CD14-positive monocyte (primary cell): ENCODE data around the gene CDHR2. TPM values are rescaled to one million over a fixed set of nuclear protein-coding genes. Genes with fewer than 3 reads are reported as not detected.

Experiments used
- DNase-seq, 3 donors: peaks; one replicate each; pipeline ENCODE4 v3.0.0-alpha.2; 2011 to 2022
- H2AFZ ChIP-seq: 2 replicates; pipeline ENCODE4 v1.6.0; 2012; ENCODE audit warnings: mild to moderate bottlenecking, low read depth, low read length, inconsistent platforms; ENCODE audit not compliant: insufficient read depth, poor library complexity, severe bottlenecking
- H3K27ac ChIP-seq, 2 donors: 1 replicate in 1 of 2; 2 replicates in 1 of 2; pipeline ENCODE4 v1.5.1; 2012 to 2013; ENCODE audit warnings: low read length in 2 of 2, control low read depth in 1 of 2, inconsistent platforms in 1 of 2, low read depth in 1 of 2, mild to moderate bottlenecking in 1 of 2
- H3K27me3 ChIP-seq, 2 donors: one replicate each; pipeline versions ENCODE4 v1.6.0 to v1.6.1; 2011 to 2013; ENCODE audit warnings: low read length in 2 of 2; ENCODE audit not compliant: control insufficient read depth in 2 of 2, insufficient read depth in 2 of 2
- H3K36me3 ChIP-seq, 2 donors: replicated peaks in 1 of 2; 1 replicate in 1 of 2; 2 replicates in 1 of 2; pipeline versions ENCODE4 v1.5.1 to v1.6.1; 2012 to 2013; ENCODE audit warnings: low read length in 2 of 2, control low read depth in 1 of 2, inconsistent platforms in 1 of 2, mild to moderate bottlenecking in 1 of 2; ENCODE audit not compliant: insufficient read depth in 2 of 2, control insufficient read depth in 1 of 2
- H3K4me1 ChIP-seq, 2 donors: 1 replicate in 1 of 2; 2 replicates in 1 of 2; pipeline versions ENCODE4 v1.5.1 to v1.6.1; 2012 to 2013; ENCODE audit warnings: low read length in 2 of 2, control low read depth in 1 of 2, inconsistent platforms in 1 of 2, mild to moderate bottlenecking in 1 of 2, moderate library complexity in 1 of 2; ENCODE audit not compliant: insufficient read depth in 2 of 2, control insufficient read depth in 1 of 2
- H3K4me2 ChIP-seq: replicated peaks from 2 replicates; pipeline ENCODE3; 2012; ENCODE audit warnings: low read length, moderate library complexity, mild to moderate bottlenecking; ENCODE audit not compliant: poor library complexity, severe bottlenecking; ENCODE audit errors: extremely low read depth
- H3K4me3 ChIP-seq, 3 experiments: fragments of 200-600 bp in 1 of 3; sonication (generic) in 1 of 3; replicated peaks in 1 of 3; 1 replicate in 2 of 3; 2 replicates in 1 of 3; pipeline ENCODE4 v1.5.1; 2011 to 2013; ENCODE audit warnings: low read length in 3 of 3, mild to moderate bottlenecking in 3 of 3, control low read depth in 2 of 3, low read depth in 2 of 3, inconsistent platforms in 1 of 3, moderate library complexity in 1 of 3
- H3K79me2 ChIP-seq: 2 replicates; pipeline ENCODE4 v1.6.0; 2012; ENCODE audit warnings: mild to moderate bottlenecking, control low read depth, inconsistent platforms, low read length, moderate library complexity; ENCODE audit not compliant: insufficient read depth
- H3K9ac ChIP-seq: 2 replicates; pipeline ENCODE4 v1.6.0; 2017; ENCODE audit warnings: low read length, mild to moderate bottlenecking; ENCODE audit not compliant: insufficient read depth, poor library complexity, severe bottlenecking
- H3K9me3 ChIP-seq, 2 donors: replicated peaks in 1 of 2; 1 replicate in 1 of 2; 2 replicates in 1 of 2; pipeline versions ENCODE4 v1.5.1 to v1.6.1; 2012 to 2013; ENCODE audit warnings: low read length in 2 of 2, control low read depth in 1 of 2; ENCODE audit not compliant: control insufficient read depth in 1 of 2, insufficient read depth in 1 of 2
- H4K20me1 ChIP-seq: 2 replicates; pipeline ENCODE4 v1.6.0; 2012; ENCODE audit warnings: mild to moderate bottlenecking, low read length, control low read depth, moderate library complexity; ENCODE audit not compliant: insufficient read depth
- H3K27ac Mint-ChIP-seq, 7 donors: one replicate each; pipeline ENCODE4 v1.8.0; 2020; ENCODE audit warnings: mild to moderate bottlenecking in 7 of 7, mixed read lengths in 7 of 7, moderate library complexity in 6 of 7, inconsistent platforms in 2 of 7
- H3K27me3 Mint-ChIP-seq, 3 donors: one replicate each; pipeline ENCODE4 v1.8.0; 2021 to 2022; ENCODE audit warnings: low read depth in 3 of 3, mild to moderate bottlenecking in 3 of 3, mixed read lengths in 3 of 3, moderate library complexity in 3 of 3, inconsistent platforms in 1 of 3
- H3K36me3 Mint-ChIP-seq, 2 donors: one replicate each; pipeline ENCODE4 v1.8.0; 2020; ENCODE audit warnings: mixed read lengths in 2 of 2, inconsistent platforms in 1 of 2, mild to moderate bottlenecking in 1 of 2
- H3K4me1 Mint-ChIP-seq: one replicate; pipeline ENCODE4 v1.8.0; 2020; ENCODE audit warnings: mild to moderate bottlenecking, mixed read lengths
- H3K4me3 Mint-ChIP-seq, 2 donors: one replicate each; pipeline ENCODE4 v1.8.0; 2020; ENCODE audit warnings: mild to moderate bottlenecking in 2 of 2, mixed read lengths in 2 of 2, moderate library complexity in 1 of 2
- H3K9me3 Mint-ChIP-seq, 7 donors: one replicate each; pipeline ENCODE4 v1.8.0; 2020 to 2022; ENCODE audit warnings: mixed read lengths in 7 of 7, mild to moderate bottlenecking in 6 of 7, moderate library complexity in 6 of 7, inconsistent platforms in 2 of 7
- CTCF ChIP-seq: fragments of 200-600 bp; IDR thresholded peaks from one replicate; pipeline ENCODE4 v1.8.0; 2022; ENCODE audit warnings: antibody characterized with exemption, mild to moderate bottlenecking
- WGBS: methylation state at CpG from one replicate; pipeline ENCODE4 v1.1.5; 2013; ENCODE audit warnings: missing lambda C conversion rate; ENCODE audit not compliant: insufficient coverage; 5-methylcytosine and 5-hydroxymethylcytosine counted together
- intact Hi-C, 2 donors: fragments of 100-400 bp; cut with micrococcal nuclease; formaldehyde crosslinking; loops; one replicate each; pipeline versions ENCODE4 v1.15.0 to v1.15.1; 2023
- polyA plus RNA-seq, 3 donors: library from polyadenylated mRNA; depleted of rRNA in 1 of 3; unstranded in 2 of 3; stranded (reverse) in 1 of 3; fragments of 300-500 nt in 2 of 3; fragments of >200 nt in 1 of 3; fragmentation: Illumina TruSeq in 2 of 3; gene quantifications; 1 replicate in 2 of 3; 2 replicates in 1 of 3; pipeline ENCODE4 v1.2.3, GENCODE V29; 2012 to 2021

Gene CDHR2
- polyA plus RNA-seq, 3 donors, result 0.12 TPM; not detected in 2

GRCh38 chr5:176527246-176528222 lies 21.6 kb upstream of the CDHR2 start:
- Mint-ChIP-seq H3K9me3 (no peaks in the 10 kb centered on the region), H3K4me3 (no peak overlapping the region), H3K27ac (peak overlapping the region in 1 of 7 donors; percentile 55), H3K4me1 (peaks cover 33% of the 10 kb centered on the region), H3K36me3 (peaks cover 32 to 47% of the 10 kb centered on the region in 2 donors), H3K27me3 (peaks cover 0 to 3% (median 0%) of the 10 kb centered on the region in 3 donors)
- H3K4me1 ChIP-seq, result peaks cover 23 to 25% of the 10 kb centered on the region in 2 donors
- H3K9me3 ChIP-seq, result no peaks in the 10 kb centered on the region
- peaks cover 18% of the 10 kb centered on the region for H3K79me2 ChIP-seq
- no peak overlapping the region for H3K4me2 ChIP-seq
- H4K20me1 ChIP-seq, result peaks cover 53% of the 10 kb centered on the region
- no peak overlapping the region for H3K27ac ChIP-seq
- no peak overlapping the region for H3K4me3 ChIP-seq
- peaks cover 48 to 49% of the 10 kb centered on the region in 2 donors for H3K36me3 ChIP-seq
- no peak overlapping the region for H3K9ac ChIP-seq
- no peak for DNase-seq
- intact Hi-C loops, result no loop called here
- TF ChIP-seq CTCF, result no peak
- no peak overlapping the region for H2AFZ ChIP-seq
- WGBS, result 97% methylated on average over 22 of the region's 34 CpGs
- H3K27me3 ChIP-seq, result no peaks in the 10 kb centered on the region

- no peak for TF ChIP-seq CTCF
- H3K27me3 ChIP-seq, result no peaks in the 10 kb centered on the region
- 96% methylated on average over 7 of the region's 11 CpGs for WGBS
- no peak overlapping the region for H3K27ac ChIP-seq
- no peaks in the 10 kb centered on the region for H3K9me3 ChIP-seq
- peaks cover 26% of the 10 kb centered on the region for H3K79me2 ChIP-seq
- Mint-ChIP-seq H3K36me3 (peaks cover 32 to 47% of the 10 kb centered on the region in 2 donors), H3K27ac (peak overlapping the region in 1 of 7 donors; percentile 60), H3K27me3 (peaks cover 0 to 3% (median 0%) of the 10 kb centered on the region in 3 donors), H3K4me3 (no peak overlapping the region), H3K9me3 (no peaks in the 10 kb centered on the region), H3K4me1 (peaks cover 35% of the 10 kb centered on the region)
- H2AFZ ChIP-seq, result no peak overlapping the region
- no peak overlapping the region for H3K4me2 ChIP-seq
- H3K9ac ChIP-seq, result no peak overlapping the region
- no peak overlapping the region for H3K4me3 ChIP-seq
- peaks cover 31 to 33% of the 10 kb centered on the region in 2 donors for H3K4me1 ChIP-seq
- H3K36me3 ChIP-seq, result peaks cover 48 to 49% of the 10 kb centered on the region in 2 donors
- no peak for DNase-seq
- intact Hi-C loops, result no loop called here
- peaks cover 60% of the 10 kb centered on the region for H4K20me1 ChIP-seq
Observed at GRCh38 chr5:176528301-176528700, 20.8 kb upstream of the CDHR2 start.
